Neural progenitor cell (in vitro differentiated cells): Measurements from ENCODE around the gene KRT73. TPM values are rescaled to one million over a fixed set of nuclear protein-coding genes. Genes with fewer than 3 reads are reported as not detected.

Experiments
- DNase-seq: peaks from one replicate; pipeline ENCODE4 v3.0.0-alpha.2; 2016; ENCODE audit warnings: low spot score
- H2AFZ ChIP-seq: fragments of 200-600 bp; sonication (generic); replicated peaks from 2 replicates; pipeline ENCODE4 v1.6.1; 2016; ENCODE audit warnings: antibody characterized with exemption
- H3F3A ChIP-seq: fragments of 200-600 bp; sonication (generic); 2 replicates; pipeline ENCODE4 v1.6.1; 2016; ENCODE audit warnings: antibody characterized with exemption, low read depth
- H3K27ac ChIP-seq: fragments of 200-600 bp; sonication (generic); 2 replicates; pipeline ENCODE4 v1.5.1; 2016; ENCODE audit warnings: mild to moderate bottlenecking
- H3K27me3 ChIP-seq: fragments of 200-600 bp; sonication (generic); 2 replicates; pipeline ENCODE4 v1.6.1; 2016; ENCODE audit warnings: mild to moderate bottlenecking, moderate library complexity
- H3K36me3 ChIP-seq: fragments of 200-600 bp; sonication (generic); 2 replicates; pipeline ENCODE4 v1.5.1; 2016
- H3K4me1 ChIP-seq: fragments of 200-600 bp; sonication (generic); 2 replicates; pipeline ENCODE4 v1.6.1; 2016; ENCODE audit warnings: mixed run types
- H3K4me2 ChIP-seq: fragments of 200-600 bp; sonication (generic); 2 replicates; pipeline ENCODE4 v1.6.1; 2016
- H3K4me3 ChIP-seq: fragments of 200-600 bp; sonication (generic); 2 replicates; pipeline ENCODE4 v1.5.1; 2016
- H3K79me2 ChIP-seq: fragments of 200-600 bp; sonication (generic); 2 replicates; pipeline ENCODE4 v1.6.1; 2016; ENCODE audit warnings: low read depth
- H3K9ac ChIP-seq: fragments of 200-600 bp; sonication (generic); 2 replicates; pipeline ENCODE4 v1.6.1; 2016
- H3K9me3 ChIP-seq: fragments of 200-600 bp; sonication (generic); 2 replicates; pipeline ENCODE4 v1.5.1; 2016; ENCODE audit warnings: low read depth
- H4K20me1 ChIP-seq: fragments of 200-600 bp; sonication (generic); 2 replicates; pipeline ENCODE4 v1.6.1; 2016; ENCODE audit warnings: low read depth
- H3K27ac Mint-ChIP-seq: 3 replicates; pipeline ENCODE4 v1.8.0; 2021; ENCODE audit warnings: mixed read lengths
- H3K27me3 Mint-ChIP-seq: 2 replicates; pipeline ENCODE4 v1.8.0; 2022; ENCODE audit warnings: low read depth, mild to moderate bottlenecking, inconsistent platforms, moderate library complexity, mixed read lengths; ENCODE audit not compliant: insufficient read depth
- H3K36me3 Mint-ChIP-seq: 3 replicates; pipeline ENCODE4 v1.8.0; 2021; ENCODE audit warnings: mixed read lengths
- H3K4me1 Mint-ChIP-seq: 3 replicates; pipeline ENCODE4 v1.8.0; 2021; ENCODE audit warnings: mixed read lengths
- H3K4me3 Mint-ChIP-seq: 3 replicates; pipeline ENCODE4 v1.8.0; 2021; ENCODE audit warnings: mild to moderate bottlenecking, moderate library complexity, mixed read lengths
- H3K9me3 Mint-ChIP-seq: 3 replicates; pipeline ENCODE4 v1.8.0; 2020; ENCODE audit warnings: mixed read lengths
- EZH2 ChIP-seq: fragments of 200-600 bp; sonication (generic); IDR thresholded peaks from 2 replicates; pipeline ENCODE4 v1.6.1; 2017; ENCODE audit warnings: antibody characterized with exemption, mild to moderate bottlenecking, moderate library complexity
- EZH2phosphoT487 ChIP-seq: fragments of 200-600 bp; sonication (generic); IDR thresholded peaks from 2 replicates; pipeline ENCODE4 v1.6.1; 2017; ENCODE audit warnings: antibody characterized with exemption
- total RNA-seq: library from RNA; depleted of rRNA; stranded (reverse); fragments of >200 nt; gene quantifications from 2 replicates; pipeline ENCODE4 v1.2.3, GENCODE V29; 2015; ENCODE audit warnings: low replicate concordance
- TF ChIP-seq, protein P1 (sequence below): fragments of 200-600 bp; sonication (generic); IDR thresholded peaks from 2 replicates; pipeline ENCODE4 v1.5.1; 2017; ENCODE audit warnings: antibody characterized with exemption, mild to moderate bottlenecking

The KRT73 gene
- total RNA-seq, 1 donor from 2014 or later = not detected

DNA sequence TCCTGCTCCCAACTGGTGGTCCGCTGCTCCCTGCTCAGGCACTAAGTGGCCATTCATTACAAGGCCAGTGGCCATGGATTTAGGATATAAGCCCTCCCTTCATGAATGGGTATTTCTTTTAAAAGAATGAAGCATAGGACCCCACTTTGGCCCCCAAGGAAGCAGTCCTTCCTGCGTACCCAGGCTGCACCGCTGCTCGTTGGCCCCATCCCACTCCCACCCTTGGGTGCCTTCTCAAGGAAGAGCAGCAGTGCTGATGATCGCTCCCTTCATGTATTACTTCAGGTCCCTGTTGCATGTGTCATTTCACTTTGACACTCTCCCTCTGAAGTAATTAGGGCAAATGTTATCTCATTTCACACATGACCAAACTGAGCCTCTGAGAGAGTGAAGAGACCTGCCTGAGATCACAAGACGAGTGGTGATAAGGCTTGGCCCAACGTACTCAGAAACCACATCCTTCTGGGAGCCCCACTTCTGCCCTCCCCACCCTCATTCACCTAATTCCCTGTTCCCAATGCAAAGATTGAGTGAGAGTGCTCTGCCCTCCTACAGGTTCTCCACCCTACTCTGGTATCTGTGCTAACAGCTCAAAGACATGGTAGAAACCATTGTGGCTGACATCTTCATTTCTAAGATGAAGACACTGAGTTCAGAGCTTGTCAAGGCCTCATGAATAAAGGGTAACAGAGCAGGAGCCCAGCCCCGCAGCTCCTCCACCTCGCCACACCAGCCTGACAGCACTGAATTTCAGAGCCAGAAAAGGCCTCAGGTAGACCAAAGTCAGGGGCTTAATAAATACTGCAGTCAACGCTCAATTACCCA is 43.9 kb upstream of the KRT73 start:
- Histone ChIP-seq H3K27me3 (no peaks in the 10 kb centered on the region), H3K4me2 (no peak overlapping the region), H3K27ac (no peak overlapping the region), H3K4me1 (no peaks in the 10 kb centered on the region), H4K20me1 (no peaks in the 10 kb centered on the region), H3F3A (no peaks in the 10 kb centered on the region), H2AFZ (no peak overlapping the region), H3K9ac (no peak overlapping the region), H3K9me3 (no peaks in the 10 kb centered on the region), H3K79me2 (no peaks in the 10 kb centered on the region), H3K4me3 (no peak overlapping the region), H3K36me3 (no peaks in the 10 kb centered on the region)
- Mint-ChIP-seq H3K36me3 (no peaks in the 10 kb centered on the region), H3K9me3 (no peaks in the 10 kb centered on the region), H3K4me1 (peaks cover 4% of the 10 kb centered on the region), H3K4me3 (no peak overlapping the region), H3K27me3 (peaks cover 3% of the 10 kb centered on the region), H3K27ac (no peak overlapping the region)
- TF ChIP-seq EZH2phosphoT487 (no peak), EZH2 (no peak)
- TF ChIP-seq, protein P1, sequence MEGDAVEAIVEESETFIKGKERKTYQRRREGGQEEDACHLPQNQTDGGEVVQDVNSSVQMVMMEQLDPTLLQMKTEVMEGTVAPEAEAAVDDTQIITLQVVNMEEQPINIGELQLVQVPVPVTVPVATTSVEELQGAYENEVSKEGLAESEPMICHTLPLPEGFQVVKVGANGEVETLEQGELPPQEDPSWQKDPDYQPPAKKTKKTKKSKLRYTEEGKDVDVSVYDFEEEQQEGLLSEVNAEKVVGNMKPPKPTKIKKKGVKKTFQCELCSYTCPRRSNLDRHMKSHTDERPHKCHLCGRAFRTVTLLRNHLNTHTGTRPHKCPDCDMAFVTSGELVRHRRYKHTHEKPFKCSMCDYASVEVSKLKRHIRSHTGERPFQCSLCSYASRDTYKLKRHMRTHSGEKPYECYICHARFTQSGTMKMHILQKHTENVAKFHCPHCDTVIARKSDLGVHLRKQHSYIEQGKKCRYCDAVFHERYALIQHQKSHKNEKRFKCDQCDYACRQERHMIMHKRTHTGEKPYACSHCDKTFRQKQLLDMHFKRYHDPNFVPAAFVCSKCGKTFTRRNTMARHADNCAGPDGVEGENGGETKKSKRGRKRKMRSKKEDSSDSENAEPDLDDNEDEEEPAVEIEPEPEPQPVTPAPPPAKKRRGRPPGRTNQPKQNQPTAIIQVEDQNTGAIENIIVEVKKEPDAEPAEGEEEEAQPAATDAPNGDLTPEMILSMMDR = no peak
- DNase-seq = no peak

DNA sequence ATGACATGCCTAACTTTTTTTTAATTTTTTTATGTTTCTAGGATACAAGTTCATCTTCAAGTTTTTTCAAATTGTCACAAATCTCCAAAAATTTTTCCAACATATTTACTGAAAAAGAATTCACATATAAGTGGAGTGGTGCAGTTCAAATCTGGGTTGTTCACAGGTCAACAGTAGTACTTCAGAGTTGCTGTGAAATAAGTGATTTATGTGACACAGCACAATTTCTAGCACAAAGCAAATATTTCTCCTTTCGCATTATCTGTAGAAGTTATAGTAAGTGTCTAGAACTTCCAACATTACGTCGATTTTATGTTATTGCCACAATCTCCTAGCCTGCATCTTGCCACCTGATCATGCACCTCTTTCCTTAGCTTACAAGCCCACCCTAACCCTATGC is 43.3 kb upstream of the KRT73 start:
- Mint-ChIP-seq H3K27me3 (peaks cover 5% of the 10 kb centered on the region), H3K27ac (no peak overlapping the region), H3K36me3 (no peaks in the 10 kb centered on the region), H3K9me3 (no peaks in the 10 kb centered on the region), H3K4me3 (no peak overlapping the region), H3K4me1 (peaks cover 4% of the 10 kb centered on the region)
- no peak overlapping the region for H3K4me2 ChIP-seq
- no peak overlapping the region for H3K9ac ChIP-seq
- no peak for TF ChIP-seq EZH2phosphoT487
- TF ChIP-seq EZH2 = no peak
- TF ChIP-seq, protein P1 = no peak
- H4K20me1 ChIP-seq = no peaks in the 10 kb centered on the region
- no peak overlapping the region for H3K4me3 ChIP-seq
- no peaks in the 10 kb centered on the region for H3K36me3 ChIP-seq
- no peak overlapping the region for H2AFZ ChIP-seq
- H3K4me1 ChIP-seq = no peaks in the 10 kb centered on the region
- no peaks in the 10 kb centered on the region for H3F3A ChIP-seq
- no peak overlapping the region for H3K27ac ChIP-seq
- DNase-seq = no peak
- no peaks in the 10 kb centered on the region for H3K27me3 ChIP-seq
- H3K79me2 ChIP-seq = no peaks in the 10 kb centered on the region
- H3K9me3 ChIP-seq = no peaks in the 10 kb centered on the region

DNA sequence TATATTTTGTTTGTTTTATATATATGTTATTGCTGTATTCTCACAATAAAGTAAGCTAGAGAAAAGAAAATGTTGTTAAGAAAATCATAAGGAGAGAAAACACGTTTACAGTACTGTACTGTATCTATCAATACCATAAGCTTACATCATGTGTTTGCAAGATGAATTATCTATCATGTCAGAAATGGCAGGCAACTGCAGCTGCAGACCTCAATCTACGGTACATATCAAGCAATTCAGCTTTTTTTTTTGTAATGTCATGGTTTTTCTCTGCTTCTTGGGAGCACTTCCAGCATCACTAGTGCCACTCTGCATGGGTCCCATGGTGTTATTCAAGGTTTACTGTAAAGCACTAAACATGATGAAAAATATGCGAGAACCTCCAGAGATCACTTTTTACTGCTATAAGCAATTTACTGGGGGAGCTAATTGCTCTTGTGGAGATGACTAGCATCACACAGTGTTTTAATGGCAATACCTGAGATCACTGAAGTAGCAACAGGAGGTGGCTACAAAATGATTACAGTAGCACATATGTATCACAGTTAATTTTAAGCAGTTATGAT is 42.7 kb upstream of the KRT73 start:
- H3K27me3 ChIP-seq = no peaks in the 10 kb centered on the region
- H3K4me1 ChIP-seq = peaks cover under 1% of the 10 kb centered on the region
- Mint-ChIP-seq H3K36me3 (no peaks in the 10 kb centered on the region), H3K4me1 (peaks cover 4% of the 10 kb centered on the region), H3K4me3 (no peak overlapping the region), H3K9me3 (no peaks in the 10 kb centered on the region), H3K27me3 (peaks cover 8% of the 10 kb centered on the region), H3K27ac (no peak overlapping the region)
- no peak for DNase-seq
- H3F3A ChIP-seq = no peaks in the 10 kb centered on the region
- no peak overlapping the region for H2AFZ ChIP-seq
- H3K4me3 ChIP-seq = no peak overlapping the region
- no peak overlapping the region for H3K27ac ChIP-seq
- H3K9me3 ChIP-seq = no peaks in the 10 kb centered on the region
- no peaks in the 10 kb centered on the region for H3K36me3 ChIP-seq
- H3K9ac ChIP-seq = no peak overlapping the region
- H4K20me1 ChIP-seq = no peaks in the 10 kb centered on the region
- TF ChIP-seq EZH2 (no peak), EZH2phosphoT487 (no peak)
- TF ChIP-seq, protein P1 = no peak
- H3K79me2 ChIP-seq = no peaks in the 10 kb centered on the region
- no peak overlapping the region for H3K4me2 ChIP-seq
